GM19025 (cell line): Measurements from ENCODE around the gene OR5C1.
"Not testable (repeated sequence)": the region's sequence is repeated elsewhere in the genome, so short reads cannot be mapped to it uniquely, and the experiment has no call there.

ENCODE experiments used
- ATAC-seq: cut with Tn5 transposase; IDR thresholded peaks from one replicate; pipeline ENCODE4 v1.9.1; 2021; ENCODE audit warnings: mild to moderate bottlenecking, low read depth, moderate library complexity; ENCODE audit not compliant: unreplicated experiment

OR5C1 gene

DNA sequence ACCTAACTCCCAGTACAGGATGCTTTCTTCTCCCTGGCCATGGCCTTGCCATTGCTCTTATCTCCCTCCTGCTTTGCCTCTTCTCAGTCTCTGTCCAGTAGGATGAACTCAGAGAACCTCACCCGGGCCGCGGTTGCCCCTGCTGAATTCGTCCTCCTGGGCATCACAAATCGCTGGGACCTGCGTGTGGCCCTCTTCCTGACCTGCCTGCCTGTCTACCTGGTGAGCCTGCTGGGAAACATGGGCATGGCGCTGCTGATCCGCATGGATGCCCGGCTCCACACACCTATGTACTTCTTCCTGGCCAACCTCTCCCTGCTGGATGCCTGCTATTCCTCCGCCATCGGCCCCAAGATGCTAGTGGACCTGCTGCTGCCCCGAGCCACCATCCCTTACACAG lies at the start of gene OR5C1:
Gene OR5C1 (plus strand): TSS at position 103 of the 400 bp plus-strand sequence. CDS start 0 bp downstream, at position 103.
- ATAC-seq: no peak

DNA sequence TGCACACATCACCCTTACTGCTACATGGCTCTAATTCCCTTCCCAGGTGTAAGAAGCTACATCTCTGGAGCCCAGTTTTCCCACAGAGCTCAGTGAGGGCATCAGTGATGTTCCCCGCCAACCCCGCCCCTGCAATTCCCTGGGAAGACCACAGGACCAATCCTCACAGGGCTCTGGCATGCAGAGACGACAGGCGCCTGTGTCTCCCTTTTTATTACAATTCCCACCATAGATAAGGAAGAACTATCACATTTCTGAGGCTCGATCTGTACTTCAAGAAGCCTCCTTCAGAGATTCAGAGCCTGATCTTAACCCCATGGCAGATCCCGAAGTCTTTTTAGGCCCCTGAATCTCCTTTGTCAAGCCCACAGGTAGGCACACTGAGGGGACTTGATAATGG lies 46.7 kb upstream of the OR5C1 start, which contains the start of gene OR1L6:
Gene OR1L6 (plus strand): TSS at position 301 of the 400 bp plus-strand sequence. CDS start 7,545 bp downstream, outside the sequence.
- no peak for ATAC-seq

DNA sequence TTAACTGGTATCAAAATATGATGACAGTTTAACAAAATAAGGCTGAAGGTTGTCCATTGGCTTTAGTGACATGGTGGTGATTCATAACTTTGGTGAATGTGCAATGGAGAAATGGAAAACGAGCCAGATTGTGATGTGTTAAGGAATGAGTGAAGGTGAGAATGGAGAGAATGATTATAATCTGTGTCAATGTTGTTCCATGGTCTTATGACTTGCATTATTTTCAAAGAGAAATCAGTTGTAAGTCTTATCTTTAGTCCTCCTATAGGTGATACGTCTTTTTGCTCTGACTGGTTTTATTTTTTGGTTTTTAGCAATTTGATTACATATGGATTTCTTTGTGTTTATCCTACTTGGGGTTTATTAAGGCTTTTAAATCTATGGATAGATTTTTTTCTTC lies 33.9 kb upstream of the OR5C1 start:
- ATAC-seq: no peak

DNA sequence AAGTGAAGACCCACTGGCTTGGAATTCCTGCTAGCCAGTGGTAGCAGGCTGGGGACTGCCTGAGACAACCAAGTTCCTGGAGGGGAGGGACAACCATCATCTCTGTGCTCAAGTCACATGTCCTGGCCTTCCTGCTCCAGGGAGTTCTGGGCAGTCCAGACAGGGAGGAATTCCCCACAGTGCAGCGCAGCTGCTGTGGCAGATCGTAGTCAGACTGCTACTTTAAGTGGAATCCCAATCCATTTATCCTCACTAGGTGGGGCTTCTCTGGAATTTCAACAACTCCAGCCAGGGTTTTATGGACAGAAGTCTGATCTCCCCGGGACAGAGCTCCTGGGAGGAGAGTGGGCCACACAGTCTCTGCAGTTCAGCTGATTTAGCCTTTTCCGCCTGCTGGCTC lies 20.9 kb upstream of the OR5C1 start:
- no peak for ATAC-seq

DNA sequence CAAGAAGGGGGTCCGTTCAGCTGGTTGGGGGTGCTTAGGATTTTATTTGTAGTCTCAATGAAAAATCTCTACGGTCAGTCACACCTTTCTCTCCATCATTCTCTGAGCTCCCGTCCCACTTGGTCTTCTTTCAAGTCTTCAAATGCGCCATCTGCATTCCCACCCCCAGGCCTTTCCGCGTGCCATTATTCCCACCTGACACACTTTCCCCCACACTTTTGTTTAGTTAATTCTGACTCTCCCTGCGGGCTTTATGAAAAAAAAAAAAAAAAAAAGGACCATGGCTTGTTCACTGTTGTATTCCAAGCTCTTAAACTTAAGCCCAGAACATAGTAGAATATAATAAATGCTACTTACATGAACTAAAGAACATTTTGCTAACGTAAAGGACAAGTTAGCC lies 11.7 kb upstream of the OR5C1 start:
- ATAC-seq: no peak

DNA sequence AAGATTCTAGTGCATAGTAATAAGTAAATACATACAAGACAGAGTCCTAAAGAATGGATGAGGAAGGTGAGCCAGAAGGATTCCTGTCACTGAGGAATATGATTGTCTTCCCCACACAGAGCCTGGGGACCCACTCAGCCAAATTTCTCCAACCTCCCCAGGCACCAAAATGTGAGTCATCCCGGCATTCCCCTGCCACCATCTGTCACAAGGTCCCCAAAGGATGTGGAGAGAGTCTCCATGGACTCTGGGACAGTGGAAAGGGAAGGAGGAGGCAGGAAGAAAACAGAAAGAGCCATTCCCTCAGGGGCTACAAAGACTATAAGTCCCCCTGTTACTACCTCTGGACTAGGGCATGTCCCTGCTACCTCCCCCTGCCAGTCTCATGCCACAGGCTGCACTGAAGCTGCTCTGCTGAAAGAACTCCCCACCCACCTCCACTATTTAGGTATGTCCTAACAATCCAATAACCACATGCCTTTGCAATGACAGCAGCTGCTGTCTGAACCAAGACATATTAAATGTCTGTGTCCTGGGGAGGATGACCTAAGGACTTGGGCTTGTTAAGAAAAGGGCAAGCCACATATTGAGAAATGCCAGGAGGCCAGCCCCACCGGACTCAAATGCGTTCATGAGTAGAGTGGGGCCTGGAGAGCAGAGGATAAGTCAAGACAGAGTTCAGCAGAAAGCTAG lies 10.7 kb upstream of the OR5C1 start:
- no peak for ATAC-seq

DNA sequence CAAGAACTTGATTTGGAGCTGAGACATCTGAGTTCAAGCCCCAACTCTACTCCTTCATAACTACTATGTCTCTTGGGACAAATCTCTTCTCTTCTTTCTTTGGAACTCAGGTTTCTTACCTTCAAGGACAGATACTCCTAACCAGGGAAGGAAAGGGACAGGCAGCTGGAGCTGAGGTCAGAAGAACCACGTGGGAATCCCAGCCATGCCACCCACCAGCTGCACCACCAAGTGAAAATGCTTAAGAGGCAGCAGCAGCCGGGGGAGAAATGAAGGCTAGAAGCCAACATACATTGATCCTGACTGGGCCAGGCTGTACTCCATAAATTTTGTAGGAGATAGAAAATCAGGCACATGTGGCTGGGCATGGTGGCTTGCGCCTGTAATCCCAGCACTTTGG lies 9.6 kb upstream of the OR5C1 start:
- no peak for ATAC-seq

DNA sequence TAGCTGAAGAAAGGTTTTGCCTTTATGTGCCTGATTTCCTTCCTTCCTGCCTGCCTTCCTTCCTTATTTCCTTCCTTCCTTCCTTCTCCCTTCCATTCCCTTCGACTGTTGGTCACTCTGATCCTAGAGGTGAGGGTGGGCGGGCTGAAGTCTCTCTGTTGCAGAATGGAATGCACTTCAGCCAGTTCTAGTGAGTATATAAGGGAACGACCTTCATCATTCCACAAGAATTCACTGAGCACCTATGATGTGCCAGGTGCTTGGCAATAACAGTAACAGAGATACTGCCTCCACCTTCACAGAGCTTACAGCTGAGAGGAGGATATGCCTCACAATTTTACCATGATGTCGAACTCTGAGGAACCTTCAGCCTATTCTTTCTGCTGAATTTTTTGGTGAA lies 8.7 kb upstream of the OR5C1 start:
- no peak for ATAC-seq

DNA sequence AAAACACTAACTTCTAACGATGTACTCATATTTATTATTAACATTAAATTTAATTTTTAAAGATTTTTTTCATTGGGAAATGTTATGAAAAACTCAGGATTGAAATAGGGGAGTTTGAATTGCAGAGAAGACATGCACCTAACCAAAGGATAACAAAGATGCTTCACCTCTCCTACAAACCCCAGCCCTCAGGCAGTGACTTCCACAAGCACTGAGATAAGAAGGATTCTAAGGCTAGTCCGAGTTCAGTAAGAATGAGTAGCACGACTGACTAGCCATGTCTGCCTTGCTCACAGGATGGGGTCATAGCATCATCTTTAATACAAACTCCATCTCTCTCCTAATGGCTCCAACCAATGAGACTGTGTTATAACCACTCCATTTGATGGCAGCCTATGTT lies 7.1 kb upstream of the OR5C1 start:
- no peak for ATAC-seq

DNA sequence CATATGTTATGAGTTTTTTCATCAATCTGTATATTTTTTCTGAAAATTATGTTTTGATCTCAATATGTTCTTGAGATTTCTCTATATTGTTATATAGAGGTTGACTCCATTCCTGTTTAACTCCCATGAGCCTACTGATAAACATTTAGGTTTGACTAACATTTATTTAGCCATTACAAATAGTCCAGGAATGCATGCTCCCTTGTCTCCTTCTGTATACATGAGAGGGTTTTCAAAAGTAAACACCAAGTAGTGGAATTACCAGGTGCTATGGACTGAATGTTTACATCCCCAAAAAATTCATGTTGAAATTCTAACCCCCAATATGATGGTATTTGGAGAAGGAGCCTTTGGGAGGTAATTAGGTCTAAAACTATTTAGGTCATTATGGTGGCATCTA lies 3.5 kb upstream of the OR5C1 start:
- no peak for ATAC-seq

DNA sequence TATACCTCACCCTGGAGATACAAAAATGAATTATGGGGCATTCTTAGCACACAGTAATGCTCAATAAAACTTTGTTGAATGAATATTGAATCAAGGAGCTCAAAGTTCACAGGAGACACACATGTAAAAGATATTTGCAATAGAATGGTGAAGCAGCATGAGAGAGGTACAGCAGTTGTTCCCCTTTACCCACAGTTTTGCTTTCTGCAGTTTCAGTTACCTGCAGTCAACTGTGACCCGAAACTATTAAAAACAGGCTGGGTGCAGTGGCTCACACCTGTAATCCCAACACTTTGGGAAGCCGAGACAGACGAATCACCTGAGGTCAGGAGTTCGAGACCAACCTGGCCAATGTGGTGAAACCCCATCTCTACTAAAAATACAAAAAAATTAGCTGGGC lies 2.4 kb upstream of the OR5C1 start:
- ATAC-seq: no peak

DNA sequence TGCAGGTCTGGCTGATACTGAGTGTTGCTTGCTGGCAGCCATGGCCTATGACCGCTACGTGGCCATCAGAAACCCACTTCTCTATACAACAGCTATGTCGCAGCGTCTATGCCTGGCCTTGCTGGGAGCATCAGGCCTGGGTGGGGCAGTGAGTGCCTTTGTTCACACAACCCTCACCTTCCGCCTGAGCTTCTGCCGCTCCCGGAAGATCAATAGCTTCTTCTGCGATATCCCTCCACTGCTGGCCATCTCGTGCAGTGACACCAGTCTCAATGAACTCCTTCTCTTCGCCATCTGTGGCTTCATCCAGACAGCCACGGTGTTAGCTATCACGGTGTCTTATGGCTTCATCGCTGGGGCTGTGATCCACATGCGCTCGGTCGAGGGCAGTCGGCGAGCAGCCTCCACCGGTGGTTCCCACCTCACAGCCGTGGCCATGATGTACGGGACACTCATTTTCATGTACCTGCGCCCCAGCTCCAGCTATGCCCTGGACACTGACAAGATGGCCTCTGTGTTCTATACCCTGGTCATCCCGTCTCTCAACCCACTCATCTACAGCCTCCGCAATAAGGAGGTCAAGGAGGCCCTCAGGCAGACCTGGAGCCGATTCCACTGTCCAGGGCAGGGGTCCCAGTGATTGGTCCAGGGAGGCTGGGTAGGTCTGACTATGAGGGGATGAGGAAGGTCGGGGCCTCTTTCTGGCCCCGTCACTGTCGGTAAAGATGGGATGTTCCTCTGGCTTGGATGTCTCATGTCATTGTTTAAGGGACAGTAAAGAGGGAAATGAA lies 718 bp downstream of the OR5C1 start:
- ATAC-seq: no peak

DNA sequence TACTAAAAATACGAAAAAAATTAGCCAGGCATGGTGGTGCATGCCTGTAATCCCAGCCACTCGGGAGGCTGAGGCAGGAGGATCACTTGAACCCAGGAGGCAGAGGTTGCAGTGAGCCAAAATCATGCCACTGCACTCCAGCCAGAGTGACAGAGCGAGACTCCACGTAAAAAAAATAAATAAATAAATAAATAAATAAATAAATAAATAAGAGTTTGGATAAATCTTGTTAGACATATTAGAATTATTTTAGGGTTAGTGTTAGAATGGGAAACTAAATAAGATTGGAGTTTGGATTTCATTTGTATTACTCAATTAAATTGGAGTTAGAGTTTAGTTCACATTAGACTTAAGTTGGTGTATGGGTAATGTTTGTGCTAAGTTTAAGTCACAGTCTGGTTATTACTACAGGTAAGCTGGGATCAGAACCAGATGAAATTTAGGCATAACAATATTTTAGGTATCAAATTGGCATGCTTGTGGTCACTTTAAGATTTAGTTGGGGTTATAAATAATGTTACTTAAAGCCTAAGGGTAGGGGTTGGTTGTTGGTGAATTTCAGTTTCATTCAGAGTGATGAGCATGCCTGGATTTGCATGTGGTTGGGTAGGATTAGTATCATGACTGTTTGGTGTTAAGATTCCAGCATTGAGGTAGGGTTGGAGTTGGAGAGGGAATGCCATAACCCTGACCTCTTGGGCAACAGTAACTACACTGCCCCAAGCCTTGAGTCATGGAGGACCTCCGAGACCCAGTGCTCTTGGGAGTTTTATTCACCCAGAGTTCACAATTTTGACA lies 3.3 kb downstream of the OR5C1 start:
- ATAC-seq: no peak

DNA sequence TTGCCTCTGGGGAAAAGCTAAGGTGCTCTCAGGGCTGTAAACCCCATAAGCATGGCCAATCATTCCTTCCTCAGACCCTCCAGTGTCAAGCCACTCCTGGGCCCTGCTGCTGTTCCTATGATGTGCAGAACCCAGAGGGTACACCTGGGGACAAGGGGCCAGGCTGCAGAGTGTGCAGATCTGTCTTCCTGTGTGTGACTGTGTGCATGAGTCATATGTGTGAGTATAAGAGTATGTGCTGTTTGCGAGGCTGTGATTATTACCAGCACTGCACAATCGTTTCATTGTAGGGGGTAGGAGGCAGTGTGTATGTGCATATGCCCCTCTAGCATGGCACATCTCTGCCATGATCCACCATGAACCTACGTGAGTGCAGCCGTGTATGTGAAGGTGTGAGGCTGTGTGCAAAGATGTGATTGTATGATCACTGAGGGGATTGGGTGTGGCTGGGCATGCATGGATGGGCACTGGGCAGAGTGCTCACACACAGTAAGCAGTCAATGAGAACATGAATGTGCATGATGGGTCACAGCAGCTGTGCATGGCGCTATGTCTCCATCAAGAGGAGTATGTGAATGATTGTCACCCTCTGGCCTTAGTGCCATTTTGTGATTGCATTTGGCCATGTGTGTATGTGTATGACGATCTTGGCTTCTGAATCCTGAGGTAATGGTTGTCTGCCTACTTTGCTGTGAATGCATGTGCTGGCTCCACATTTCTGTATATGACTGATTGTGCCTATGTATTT lies 8.8 kb downstream of the OR5C1 start:
- ATAC-seq: no peak

DNA sequence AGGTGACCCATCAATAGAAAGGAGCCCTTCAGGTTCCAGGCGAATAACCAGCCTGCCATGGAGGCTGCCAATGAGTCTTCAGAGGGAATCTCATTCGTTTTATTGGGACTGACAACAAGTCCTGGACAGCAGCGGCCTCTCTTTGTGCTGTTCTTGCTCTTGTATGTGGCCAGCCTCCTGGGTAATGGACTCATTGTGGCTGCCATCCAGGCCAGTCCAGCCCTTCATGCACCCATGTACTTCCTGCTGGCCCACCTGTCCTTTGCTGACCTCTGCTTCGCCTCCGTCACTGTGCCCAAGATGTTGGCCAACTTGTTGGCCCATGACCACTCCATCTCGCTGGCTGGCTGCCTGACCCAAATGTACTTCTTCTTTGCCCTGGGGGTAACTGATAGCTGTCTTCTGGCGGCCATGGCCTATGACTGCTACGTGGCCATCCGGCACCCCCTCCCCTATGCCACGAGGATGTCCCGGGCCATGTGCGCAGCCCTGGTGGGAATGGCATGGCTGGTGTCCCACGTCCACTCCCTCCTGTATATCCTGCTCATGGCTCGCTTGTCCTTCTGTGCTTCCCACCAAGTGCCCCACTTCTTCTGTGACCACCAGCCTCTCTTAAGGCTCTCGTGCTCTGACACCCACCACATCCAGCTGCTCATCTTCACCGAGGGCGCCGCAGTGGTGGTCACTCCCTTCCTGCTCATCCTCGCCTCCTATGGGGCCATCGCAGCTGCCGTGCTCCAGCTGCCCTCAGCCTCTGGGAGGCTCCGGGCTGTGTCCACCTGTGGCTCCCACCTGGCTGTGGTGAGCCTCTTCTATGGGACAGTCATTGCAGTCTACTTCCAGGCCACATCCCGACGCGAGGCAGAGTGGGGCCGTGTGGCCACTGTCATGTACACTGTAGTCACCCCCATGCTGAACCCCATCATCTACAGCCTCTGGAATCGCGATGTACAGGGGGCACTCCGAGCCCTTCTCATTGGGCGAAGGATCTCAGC lies 11.6 kb downstream of the OR5C1 start, which contains the start of gene OR1K1:
Gene OR1K1 (plus strand): TSS at position 58 of the 995 bp plus-strand sequence. CDS start 0 bp downstream, at position 58.
- no peak for ATAC-seq

DNA sequence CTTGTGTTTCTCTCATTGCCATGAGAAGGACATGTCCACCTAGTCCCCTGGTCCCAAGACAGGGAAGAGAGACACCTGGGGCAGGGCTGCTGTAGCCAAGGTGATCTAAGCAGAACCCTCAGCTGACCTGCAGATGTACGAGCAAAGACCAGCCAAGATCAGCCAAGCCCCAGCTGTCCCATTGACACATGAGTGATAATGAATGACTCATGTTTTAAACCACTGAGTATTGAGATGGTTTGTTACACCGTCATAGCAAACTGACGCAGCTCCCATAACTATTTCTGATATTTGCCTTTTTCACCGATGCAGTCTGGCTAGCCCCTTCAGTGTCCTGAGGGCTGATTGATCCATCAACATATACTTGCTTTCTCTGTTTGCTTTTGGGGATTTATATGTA lies 17.9 kb downstream of the OR5C1 start:
- no peak for ATAC-seq

DNA sequence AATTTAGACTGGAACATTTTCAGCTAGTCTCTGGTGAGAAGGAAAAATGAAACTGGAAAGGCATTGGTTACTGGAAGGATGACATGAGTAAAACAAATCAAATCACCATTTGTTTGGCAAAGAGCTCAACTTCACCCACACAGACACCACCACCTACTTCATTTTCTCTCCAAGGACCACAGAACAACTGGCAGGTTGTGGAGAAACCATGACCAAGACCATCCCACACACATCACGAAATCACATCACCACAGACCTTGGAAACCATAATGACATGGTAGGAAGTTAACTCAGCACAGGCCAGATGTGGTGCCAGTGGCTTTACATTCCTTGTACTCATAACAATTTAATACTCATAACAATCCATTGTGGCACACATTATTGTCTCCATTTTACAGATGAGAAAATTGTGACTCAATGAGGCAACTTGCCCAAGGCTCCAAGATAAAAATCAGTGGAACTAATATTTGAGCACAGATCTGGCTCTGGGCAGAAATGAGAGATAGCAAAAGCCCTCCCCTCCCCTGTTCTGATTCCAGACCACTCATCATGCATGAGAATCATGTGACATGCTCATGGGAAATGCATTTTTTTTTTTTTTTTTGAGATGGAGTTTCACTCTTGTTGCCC lies 18.7 kb downstream of the OR5C1 start:
- ATAC-seq: no peak

DNA sequence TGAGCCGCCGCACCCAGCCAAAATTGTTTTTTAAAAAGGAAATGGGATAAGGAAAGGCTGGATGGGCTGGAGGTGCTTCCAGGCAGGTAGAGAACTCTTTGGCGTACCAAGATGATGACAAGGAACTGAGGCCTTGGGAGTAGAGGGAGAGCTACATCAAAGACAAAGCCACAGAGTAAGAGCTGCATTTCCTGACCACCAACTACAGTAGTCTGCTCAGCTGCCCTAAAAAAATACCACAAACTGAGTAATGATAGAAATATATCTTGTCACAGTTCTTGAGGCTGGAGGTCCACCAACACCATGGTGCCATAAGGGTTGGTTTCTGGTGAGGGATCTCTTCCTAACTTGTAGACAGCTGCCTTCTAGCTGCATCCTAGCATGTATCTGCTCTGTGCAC lies 19.4 kb downstream of the OR5C1 start:
- no peak for ATAC-seq

DNA sequence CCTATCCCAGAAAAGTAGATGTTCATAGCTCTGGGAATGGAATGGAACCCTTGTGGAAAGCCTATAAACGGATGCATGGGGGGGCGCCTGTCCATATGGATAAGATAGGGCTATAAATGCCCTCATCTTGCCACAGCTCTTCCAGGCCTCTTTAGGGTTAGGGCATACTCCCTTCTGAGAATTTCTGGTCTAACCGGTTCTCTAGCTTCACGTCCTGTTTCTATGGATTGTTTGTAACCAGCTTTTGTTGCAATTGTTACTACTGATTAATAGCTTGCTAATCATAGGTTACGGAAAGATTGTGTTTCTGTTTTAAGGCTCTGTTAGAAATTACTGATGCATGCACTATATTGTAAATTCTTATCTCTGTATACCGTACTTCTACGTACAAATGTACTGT lies 20.5 kb downstream of the OR5C1 start:
- not testable (repeated sequence) for ATAC-seq
